ENCODE data around the gene CDK15. TPM values are rescaled to one million over a fixed set of nuclear protein-coding genes. Genes with fewer than 3 reads are reported as not detected.

Gene CDK15
- total RNA-seq, 1 experiment from 2014 or later, result not detected

DNA sequence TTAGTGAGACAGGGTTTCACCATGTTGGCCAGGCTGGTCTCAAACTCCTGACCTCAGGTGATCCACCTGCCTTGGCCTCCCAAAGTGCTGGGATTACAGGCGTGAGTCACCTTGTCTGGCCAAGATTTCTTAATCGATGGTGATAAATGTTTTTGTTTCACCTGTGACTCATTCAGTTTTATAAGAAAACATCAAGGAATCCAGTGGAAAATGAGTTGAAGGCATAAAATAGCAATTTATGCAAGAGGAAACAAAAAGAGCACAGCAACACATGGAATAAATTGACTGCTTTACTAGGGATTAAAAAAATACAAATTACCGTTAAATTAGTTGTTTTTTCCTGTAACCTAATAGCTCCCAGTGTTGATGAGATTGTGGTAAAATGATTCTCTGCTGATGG, 80.2 kb downstream of the CDK15 start:
- Mint-ChIP-seq H3K4me3 (no peak overlapping the region), H3K9me3 (no peaks in the 10 kb centered on the region), H3K27me3 (ENCODE audit: low read depth) (peaks cover 3% of the 10 kb centered on the region; the same call in 1 of the 2 replicates), H3K4me1 (peaks cover 41% of the 10 kb centered on the region), H3K27ac (no peak overlapping the region), H3K36me3 (no peaks in the 10 kb centered on the region)
- CTCF ChIA-PET, result no interaction called here
- POLR2A ChIA-PET, result no interaction called here
- ATAC-seq (no peak), DNase-seq (ENCODE audit: low spot score) (no peak)
- TF ChIP-seq, protein P1, sequence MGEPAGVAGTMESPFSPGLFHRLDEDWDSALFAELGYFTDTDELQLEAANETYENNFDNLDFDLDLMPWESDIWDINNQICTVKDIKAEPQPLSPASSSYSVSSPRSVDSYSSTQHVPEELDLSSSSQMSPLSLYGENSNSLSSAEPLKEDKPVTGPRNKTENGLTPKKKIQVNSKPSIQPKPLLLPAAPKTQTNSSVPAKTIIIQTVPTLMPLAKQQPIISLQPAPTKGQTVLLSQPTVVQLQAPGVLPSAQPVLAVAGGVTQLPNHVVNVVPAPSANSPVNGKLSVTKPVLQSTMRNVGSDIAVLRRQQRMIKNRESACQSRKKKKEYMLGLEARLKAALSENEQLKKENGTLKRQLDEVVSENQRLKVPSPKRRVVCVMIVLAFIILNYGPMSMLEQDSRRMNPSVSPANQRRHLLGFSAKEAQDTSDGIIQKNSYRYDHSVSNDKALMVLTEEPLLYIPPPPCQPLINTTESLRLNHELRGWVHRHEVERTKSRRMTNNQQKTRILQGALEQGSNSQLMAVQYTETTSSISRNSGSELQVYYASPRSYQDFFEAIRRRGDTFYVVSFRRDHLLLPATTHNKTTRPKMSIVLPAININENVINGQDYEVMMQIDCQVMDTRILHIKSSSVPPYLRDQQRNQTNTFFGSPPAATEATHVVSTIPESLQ (CRISPR knock-in tag; IDR thresholded peaks at IDR 0.05), result no peak
- TF ChIP-seq ZBTB21 (CRISPR knock-in tag; IDR thresholded peaks at IDR 0.05; ENCODE audit: borderline replicate concordance) (no peak), ZNF671 (CRISPR knock-in tag; IDR thresholded peaks at IDR 0.05) (no peak), FOXJ3 (CRISPR knock-in tag; IDR thresholded peaks at IDR 0.05; ENCODE audit: borderline replicate concordance) (no peak)
- TF ChIP-seq, protein P2, sequence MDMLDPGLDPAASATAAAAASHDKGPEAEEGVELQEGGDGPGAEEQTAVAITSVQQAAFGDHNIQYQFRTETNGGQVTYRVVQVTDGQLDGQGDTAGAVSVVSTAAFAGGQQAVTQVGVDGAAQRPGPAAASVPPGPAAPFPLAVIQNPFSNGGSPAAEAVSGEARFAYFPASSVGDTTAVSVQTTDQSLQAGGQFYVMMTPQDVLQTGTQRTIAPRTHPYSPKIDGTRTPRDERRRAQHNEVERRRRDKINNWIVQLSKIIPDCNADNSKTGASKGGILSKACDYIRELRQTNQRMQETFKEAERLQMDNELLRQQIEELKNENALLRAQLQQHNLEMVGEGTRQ (CRISPR knock-in tag; IDR thresholded peaks at IDR 0.05), result no peak
- TF ChIP-seq, protein P3, sequence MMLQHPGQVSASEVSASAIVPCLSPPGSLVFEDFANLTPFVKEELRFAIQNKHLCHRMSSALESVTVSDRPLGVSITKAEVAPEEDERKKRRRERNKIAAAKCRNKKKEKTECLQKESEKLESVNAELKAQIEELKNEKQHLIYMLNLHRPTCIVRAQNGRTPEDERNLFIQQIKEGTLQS (CRISPR knock-in tag; conservative IDR thresholded peaks at IDR 0.05), result no peak
- TF ChIP-seq, protein P4, sequence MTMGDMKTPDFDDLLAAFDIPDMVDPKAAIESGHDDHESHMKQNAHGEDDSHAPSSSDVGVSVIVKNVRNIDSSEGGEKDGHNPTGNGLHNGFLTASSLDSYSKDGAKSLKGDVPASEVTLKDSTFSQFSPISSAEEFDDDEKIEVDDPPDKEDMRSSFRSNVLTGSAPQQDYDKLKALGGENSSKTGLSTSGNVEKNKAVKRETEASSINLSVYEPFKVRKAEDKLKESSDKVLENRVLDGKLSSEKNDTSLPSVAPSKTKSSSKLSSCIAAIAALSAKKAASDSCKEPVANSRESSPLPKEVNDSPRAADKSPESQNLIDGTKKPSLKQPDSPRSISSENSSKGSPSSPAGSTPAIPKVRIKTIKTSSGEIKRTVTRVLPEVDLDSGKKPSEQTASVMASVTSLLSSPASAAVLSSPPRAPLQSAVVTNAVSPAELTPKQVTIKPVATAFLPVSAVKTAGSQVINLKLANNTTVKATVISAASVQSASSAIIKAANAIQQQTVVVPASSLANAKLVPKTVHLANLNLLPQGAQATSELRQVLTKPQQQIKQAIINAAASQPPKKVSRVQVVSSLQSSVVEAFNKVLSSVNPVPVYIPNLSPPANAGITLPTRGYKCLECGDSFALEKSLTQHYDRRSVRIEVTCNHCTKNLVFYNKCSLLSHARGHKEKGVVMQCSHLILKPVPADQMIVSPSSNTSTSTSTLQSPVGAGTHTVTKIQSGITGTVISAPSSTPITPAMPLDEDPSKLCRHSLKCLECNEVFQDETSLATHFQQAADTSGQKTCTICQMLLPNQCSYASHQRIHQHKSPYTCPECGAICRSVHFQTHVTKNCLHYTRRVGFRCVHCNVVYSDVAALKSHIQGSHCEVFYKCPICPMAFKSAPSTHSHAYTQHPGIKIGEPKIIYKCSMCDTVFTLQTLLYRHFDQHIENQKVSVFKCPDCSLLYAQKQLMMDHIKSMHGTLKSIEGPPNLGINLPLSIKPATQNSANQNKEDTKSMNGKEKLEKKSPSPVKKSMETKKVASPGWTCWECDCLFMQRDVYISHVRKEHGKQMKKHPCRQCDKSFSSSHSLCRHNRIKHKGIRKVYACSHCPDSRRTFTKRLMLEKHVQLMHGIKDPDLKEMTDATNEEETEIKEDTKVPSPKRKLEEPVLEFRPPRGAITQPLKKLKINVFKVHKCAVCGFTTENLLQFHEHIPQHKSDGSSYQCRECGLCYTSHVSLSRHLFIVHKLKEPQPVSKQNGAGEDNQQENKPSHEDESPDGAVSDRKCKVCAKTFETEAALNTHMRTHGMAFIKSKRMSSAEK (CRISPR knock-in tag; IDR thresholded peaks at IDR 0.05; ENCODE audit: borderline replicate concordance), result no peak
- TF ChIP-seq, protein P5, sequence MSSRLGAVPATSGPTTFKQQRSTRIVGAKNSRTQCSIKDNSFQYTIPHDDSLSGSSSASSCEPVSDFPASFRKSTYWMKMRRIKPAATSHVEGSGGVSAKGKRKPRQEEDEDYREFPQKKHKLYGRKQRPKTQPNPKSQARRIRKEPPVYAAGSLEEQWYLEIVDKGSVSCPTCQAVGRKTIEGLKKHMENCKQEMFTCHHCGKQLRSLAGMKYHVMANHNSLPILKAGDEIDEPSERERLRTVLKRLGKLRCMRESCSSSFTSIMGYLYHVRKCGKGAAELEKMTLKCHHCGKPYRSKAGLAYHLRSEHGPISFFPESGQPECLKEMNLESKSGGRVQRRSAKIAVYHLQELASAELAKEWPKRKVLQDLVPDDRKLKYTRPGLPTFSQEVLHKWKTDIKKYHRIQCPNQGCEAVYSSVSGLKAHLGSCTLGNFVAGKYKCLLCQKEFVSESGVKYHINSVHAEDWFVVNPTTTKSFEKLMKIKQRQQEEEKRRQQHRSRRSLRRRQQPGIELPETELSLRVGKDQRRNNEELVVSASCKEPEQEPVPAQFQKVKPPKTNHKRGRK (CRISPR knock-in tag; IDR thresholded peaks at IDR 0.05; ENCODE audit: borderline replicate concordance), result no peak

DNA sequence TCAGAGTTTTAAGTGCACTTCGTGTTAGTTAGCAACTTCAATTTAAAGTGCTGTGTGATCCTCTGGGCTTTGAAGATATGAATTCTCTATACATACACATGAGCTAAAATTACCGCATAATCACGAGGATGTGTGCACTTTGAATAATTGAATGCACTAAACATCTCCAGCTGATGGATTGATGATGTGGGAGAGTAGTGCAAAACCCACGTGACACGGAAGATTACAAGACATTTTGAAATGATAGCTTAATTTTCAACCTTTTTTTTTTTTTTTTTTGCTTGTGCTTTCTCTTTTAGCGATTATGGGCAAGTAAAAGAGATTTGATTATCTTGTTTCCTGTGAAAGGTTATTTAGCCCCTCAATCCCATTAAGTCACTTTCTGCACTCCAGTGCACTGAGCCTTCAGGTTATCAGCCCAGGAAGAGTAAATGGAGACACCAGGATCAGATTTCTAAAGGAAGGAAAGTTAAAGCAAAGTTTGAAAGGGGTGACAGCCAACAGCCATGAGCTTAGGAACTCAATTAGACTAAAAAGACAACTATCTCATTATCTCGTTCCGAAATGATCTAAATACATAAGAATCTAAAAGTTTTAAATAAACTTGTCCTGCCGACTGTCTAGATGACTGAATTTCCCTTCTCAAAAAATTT, 81.6 kb downstream of the CDK15 start:
- H3K4me3 Mint-ChIP-seq, result peak overlapping the region; percentile 61
- H3K27me3 Mint-ChIP-seq (ENCODE audit: low read depth), result no peaks in the 10 kb centered on the region
- H3K4me1 Mint-ChIP-seq, result peaks cover 28% of the 10 kb centered on the region
- H3K9me3 Mint-ChIP-seq, result no peaks in the 10 kb centered on the region
- ChIA-PET CTCF (interaction anchor here (0.9 to 2.3 kb wide), 3 partner anchors 14 to 136 kb away, joined by 3 to 8 read pairs (median 3); no protein-coding TSS in a partner anchor), POLR2A (interaction anchor here (0.6 to 1.2 kb wide), 3 partner anchors 14 to 212 kb away, joined by 3 read pairs; no protein-coding TSS in a partner anchor)
- DNase-seq (ENCODE audit: low spot score) (no peak), ATAC-seq (peak; percentile 16; the same call in 1 of the 2 replicates)
- no peaks in the 10 kb centered on the region for H3K36me3 Mint-ChIP-seq
- H3K27ac Mint-ChIP-seq, result 0 out of 2 replicates have a peak overlapping the region, but pooled peaks have one; percentile 21
- no peak for TF ChIP-seq SOX15 (CRISPR knock-in tag; IDR thresholded peaks at IDR 0.05)
- no peak for TF ChIP-seq TCF7 (CRISPR knock-in tag; IDR thresholded peaks at IDR 0.05; ENCODE audit: low read depth)
- TF ChIP-seq, protein P6, sequence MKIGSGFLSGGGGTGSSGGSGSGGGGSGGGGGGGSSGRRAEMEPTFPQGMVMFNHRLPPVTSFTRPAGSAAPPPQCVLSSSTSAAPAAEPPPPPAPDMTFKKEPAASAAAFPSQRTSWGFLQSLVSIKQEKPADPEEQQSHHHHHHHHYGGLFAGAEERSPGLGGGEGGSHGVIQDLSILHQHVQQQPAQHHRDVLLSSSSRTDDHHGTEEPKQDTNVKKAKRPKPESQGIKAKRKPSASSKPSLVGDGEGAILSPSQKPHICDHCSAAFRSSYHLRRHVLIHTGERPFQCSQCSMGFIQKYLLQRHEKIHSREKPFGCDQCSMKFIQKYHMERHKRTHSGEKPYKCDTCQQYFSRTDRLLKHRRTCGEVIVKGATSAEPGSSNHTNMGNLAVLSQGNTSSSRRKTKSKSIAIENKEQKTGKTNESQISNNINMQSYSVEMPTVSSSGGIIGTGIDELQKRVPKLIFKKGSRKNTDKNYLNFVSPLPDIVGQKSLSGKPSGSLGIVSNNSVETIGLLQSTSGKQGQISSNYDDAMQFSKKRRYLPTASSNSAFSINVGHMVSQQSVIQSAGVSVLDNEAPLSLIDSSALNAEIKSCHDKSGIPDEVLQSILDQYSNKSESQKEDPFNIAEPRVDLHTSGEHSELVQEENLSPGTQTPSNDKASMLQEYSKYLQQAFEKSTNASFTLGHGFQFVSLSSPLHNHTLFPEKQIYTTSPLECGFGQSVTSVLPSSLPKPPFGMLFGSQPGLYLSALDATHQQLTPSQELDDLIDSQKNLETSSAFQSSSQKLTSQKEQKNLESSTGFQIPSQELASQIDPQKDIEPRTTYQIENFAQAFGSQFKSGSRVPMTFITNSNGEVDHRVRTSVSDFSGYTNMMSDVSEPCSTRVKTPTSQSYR (CRISPR knock-in tag; IDR thresholded peaks at IDR 0.05), result no peak
- no peak for TF ChIP-seq JUN (CRISPR knock-in tag; IDR thresholded peaks at IDR 0.05)
- TF ChIP-seq, protein P7, sequence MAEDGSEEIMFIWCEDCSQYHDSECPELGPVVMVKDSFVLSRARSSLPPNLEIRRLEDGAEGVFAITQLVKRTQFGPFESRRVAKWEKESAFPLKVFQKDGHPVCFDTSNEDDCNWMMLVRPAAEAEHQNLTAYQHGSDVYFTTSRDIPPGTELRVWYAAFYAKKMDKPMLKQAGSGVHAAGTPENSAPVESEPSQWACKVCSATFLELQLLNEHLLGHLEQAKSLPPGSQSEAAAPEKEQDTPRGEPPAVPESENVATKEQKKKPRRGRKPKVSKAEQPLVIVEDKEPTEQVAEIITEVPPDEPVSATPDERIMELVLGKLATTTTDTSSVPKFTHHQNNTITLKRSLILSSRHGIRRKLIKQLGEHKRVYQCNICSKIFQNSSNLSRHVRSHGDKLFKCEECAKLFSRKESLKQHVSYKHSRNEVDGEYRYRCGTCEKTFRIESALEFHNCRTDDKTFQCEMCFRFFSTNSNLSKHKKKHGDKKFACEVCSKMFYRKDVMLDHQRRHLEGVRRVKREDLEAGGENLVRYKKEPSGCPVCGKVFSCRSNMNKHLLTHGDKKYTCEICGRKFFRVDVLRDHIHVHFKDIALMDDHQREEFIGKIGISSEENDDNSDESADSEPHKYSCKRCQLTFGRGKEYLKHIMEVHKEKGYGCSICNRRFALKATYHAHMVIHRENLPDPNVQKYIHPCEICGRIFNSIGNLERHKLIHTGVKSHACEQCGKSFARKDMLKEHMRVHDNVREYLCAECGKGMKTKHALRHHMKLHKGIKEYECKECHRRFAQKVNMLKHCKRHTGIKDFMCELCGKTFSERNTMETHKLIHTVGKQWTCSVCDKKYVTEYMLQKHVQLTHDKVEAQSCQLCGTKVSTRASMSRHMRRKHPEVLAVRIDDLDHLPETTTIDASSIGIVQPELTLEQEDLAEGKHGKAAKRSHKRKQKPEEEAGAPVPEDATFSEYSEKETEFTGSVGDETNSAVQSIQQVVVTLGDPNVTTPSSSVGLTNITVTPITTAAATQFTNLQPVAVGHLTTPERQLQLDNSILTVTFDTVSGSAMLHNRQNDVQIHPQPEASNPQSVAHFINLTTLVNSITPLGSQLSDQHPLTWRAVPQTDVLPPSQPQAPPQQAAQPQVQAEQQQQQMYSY (CRISPR knock-in tag; IDR thresholded peaks at IDR 0.05), result no peak
- TF ChIP-seq, protein P8, sequence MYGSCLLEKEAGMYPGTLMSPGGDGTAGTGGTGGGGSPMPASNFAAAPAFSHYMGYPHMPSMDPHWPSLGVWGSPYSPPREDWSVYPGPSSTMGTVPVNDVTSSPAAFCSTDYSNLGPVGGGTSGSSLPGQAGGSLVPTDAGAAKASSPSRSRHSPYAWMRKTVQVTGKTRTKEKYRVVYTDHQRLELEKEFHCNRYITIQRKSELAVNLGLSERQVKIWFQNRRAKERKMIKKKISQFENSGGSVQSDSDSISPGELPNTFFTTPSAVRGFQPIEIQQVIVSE (CRISPR knock-in tag; IDR thresholded peaks at IDR 0.05; ENCODE audit: borderline replicate concordance), result no peak
- TF ChIP-seq, protein P9, sequence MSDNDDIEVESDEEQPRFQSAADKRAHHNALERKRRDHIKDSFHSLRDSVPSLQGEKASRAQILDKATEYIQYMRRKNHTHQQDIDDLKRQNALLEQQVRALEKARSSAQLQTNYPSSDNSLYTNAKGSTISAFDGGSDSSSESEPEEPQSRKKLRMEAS (CRISPR knock-in tag; IDR thresholded peaks at IDR 0.05), result no peak

All from WTC11 (cell line).